GM12878 (cell line): ENCODE measurements around the gene COL2A1. TPM values are rescaled to one million over a fixed set of nuclear protein-coding genes. Genes with fewer than 3 reads are reported as not detected.

ENCODE experiments used
- CBX3 ChIP-seq: fragments of 200-600 bp; sonication (generic); IDR thresholded peaks from 2 replicates; pipeline ENCODE4 v1.6.1; 2016; ENCODE audit warnings: low read depth, borderline replicate concordance
- DPF2 ChIP-seq: fragments of 450-650 bp; IDR thresholded peaks from 2 replicates; pipeline ENCODE4 v1.6.1; 2017; ENCODE audit warnings: mild to moderate bottlenecking
- NBN ChIP-seq: fragments of 450-650 bp; IDR thresholded peaks from 2 replicates; pipeline ENCODE4 v1.6.1; 2016
- RBBP5 ChIP-seq: fragments of 200-600 bp; sonication (generic); conservative IDR thresholded peaks from 2 replicates; pipeline ENCODE4 v1.6.1; 2016
- RELA ChIP-seq: fragments of 450-650 bp; IDR thresholded peaks from 2 replicates; pipeline ENCODE4 v1.8.0; 2014; ENCODE audit warnings: borderline replicate concordance; ENCODE audit not compliant: partially characterized antibody
- STAT1 ChIP-seq: fragments of 450-650 bp; conservative IDR thresholded peaks from 2 replicates; pipeline ENCODE4 v1.6.1; 2014; ENCODE audit warnings: antibody characterized with exemption, mild to moderate bottlenecking
- polyA plus RNA-seq, 11 experiments: library from polyadenylated mRNA; depleted of rRNA in 4 of 11; unstranded in 6 of 11; stranded (reverse) in 5 of 11; fragments of >200 nt; fragmentation: Nextera tagmentation in 4 of 11; fragmentation: Illumina TruSeq in 1 of 11; extraction: Ambion mirVana in 4 of 11; extraction: Trizol in 1 of 11; gene quantifications; 1 replicate in 1 of 11; 2 replicates in 10 of 11; pipeline versions ENCODE4 v1.2.1 to v1.2.3, GENCODE V29; 2011 to 2016; ENCODE audit warnings: inconsistent platforms in 2 of 11, missing spikeins in 2 of 11, low read depth in 1 of 11
- total RNA-seq, 4 experiments: library from RNA; depleted of rRNA in 3 of 4; stranded (reverse); fragments of >200 nt in 3 of 4; fragmentation: Illumina TruSeq in 1 of 4; extraction: Trizol in 1 of 4; gene quantifications; 2 replicates each; pipeline versions ENCODE4 v1.2.1 to v1.2.3, GENCODE V29; 2013 to 2021
- TF ChIP-seq, protein P1 (sequence below): fragments of 450-650 bp; formaldehyde crosslinking; IDR thresholded peaks from 2 replicates; pipeline ENCODE4 v1.4.0; 2022; ENCODE audit warnings: mild to moderate bottlenecking, moderate library complexity
- TF ChIP-seq, protein P2 (sequence below): fragments of 450-650 bp; formaldehyde crosslinking; IDR thresholded peaks from 2 replicates; pipeline ENCODE4 v1.4.0; 2020; ENCODE audit warnings: mild to moderate bottlenecking, moderate library complexity
- TF ChIP-seq, protein P3 (sequence below): IDR thresholded peaks from 2 replicates; pipeline ENCODE4 v1.6.1; 2011; ENCODE audit warnings: borderline replicate concordance, low read depth, mild to moderate bottlenecking, moderate library complexity, mixed read lengths, low read length; ENCODE audit not compliant: insufficient read depth; ENCODE audit errors: extremely low read length
- TF ChIP-seq, protein P4 (sequence below): fragments of 150-350 bp; IDR thresholded peaks from 2 replicates; pipeline ENCODE4 v1.6.1; 2016; ENCODE audit warnings: low read depth, low read length

COL2A1 gene
- total and polyA plus RNA-seq, 10 of the 15 experiments (the other 5 are each of a cell fraction or from before 2014, with no cell fraction given) = 0.06 to 0.67 (median 0.19) TPM; not detected in 1

DNA sequence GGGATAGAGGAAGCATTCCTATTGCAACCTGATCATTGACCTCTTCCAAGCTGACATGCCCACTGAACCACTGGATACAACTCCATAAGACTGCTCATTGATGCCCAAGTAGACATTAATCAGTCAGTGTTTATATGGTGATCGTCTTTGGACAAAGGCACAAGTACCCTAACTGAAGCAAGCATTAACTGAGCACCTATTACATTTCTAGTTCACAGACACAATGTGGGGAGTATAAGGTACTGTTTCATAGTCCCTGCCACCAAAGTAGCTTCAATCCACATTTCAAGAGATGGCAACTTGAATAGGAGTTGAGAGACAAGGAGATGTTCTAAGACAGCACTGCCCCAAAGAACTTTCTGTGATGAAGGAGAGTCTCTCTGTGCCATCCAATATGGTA lies 10.9 kb upstream of the COL2A1 start (continued):
- TF ChIP-seq, protein P1, sequence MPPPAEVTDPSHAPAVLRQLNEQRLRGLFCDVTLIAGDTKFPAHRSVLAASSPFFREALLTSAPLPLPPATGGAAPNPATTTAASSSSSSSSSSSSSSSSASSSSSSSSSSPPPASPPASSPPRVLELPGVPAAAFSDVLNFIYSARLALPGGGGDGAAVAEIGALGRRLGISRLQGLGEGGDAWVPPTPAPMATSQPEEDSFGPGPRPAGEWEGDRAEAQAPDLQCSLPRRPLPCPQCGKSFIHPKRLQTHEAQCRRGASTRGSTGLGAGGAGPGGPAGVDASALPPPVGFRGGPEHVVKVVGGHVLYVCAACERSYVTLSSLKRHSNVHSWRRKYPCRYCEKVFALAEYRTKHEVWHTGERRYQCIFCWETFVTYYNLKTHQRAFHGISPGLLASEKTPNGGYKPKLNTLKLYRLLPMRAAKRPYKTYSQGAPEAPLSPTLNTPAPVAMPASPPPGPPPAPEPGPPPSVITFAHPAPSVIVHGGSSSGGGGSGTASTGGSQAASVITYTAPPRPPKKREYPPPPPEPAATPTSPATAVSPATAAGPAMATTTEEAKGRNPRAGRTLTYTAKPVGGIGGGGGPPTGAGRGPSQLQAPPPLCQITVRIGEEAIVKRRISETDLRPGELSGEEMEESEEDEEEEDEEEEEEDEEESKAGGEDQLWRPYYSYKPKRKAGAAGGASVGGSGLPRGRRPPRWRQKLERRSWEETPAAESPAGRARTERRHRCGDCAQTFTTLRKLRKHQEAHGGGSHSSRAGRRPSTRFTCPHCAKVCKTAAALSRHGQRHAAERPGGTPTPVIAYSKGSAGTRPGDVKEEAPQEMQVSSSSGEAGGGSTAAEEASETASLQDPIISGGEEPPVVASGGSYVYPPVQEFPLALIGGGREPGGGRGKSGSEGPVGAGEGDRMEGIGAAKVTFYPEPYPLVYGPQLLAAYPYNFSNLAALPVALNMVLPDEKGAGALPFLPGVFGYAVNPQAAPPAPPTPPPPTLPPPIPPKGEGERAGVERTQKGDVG (CRISPR knock-in tag) = no peak
- no peak for TF ChIP-seq STAT1
- TF ChIP-seq, protein P2, sequence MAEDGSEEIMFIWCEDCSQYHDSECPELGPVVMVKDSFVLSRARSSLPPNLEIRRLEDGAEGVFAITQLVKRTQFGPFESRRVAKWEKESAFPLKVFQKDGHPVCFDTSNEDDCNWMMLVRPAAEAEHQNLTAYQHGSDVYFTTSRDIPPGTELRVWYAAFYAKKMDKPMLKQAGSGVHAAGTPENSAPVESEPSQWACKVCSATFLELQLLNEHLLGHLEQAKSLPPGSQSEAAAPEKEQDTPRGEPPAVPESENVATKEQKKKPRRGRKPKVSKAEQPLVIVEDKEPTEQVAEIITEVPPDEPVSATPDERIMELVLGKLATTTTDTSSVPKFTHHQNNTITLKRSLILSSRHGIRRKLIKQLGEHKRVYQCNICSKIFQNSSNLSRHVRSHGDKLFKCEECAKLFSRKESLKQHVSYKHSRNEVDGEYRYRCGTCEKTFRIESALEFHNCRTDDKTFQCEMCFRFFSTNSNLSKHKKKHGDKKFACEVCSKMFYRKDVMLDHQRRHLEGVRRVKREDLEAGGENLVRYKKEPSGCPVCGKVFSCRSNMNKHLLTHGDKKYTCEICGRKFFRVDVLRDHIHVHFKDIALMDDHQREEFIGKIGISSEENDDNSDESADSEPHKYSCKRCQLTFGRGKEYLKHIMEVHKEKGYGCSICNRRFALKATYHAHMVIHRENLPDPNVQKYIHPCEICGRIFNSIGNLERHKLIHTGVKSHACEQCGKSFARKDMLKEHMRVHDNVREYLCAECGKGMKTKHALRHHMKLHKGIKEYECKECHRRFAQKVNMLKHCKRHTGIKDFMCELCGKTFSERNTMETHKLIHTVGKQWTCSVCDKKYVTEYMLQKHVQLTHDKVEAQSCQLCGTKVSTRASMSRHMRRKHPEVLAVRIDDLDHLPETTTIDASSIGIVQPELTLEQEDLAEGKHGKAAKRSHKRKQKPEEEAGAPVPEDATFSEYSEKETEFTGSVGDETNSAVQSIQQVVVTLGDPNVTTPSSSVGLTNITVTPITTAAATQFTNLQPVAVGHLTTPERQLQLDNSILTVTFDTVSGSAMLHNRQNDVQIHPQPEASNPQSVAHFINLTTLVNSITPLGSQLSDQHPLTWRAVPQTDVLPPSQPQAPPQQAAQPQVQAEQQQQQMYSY (CRISPR knock-in tag) = no peak
- TF ChIP-seq, protein P3, sequence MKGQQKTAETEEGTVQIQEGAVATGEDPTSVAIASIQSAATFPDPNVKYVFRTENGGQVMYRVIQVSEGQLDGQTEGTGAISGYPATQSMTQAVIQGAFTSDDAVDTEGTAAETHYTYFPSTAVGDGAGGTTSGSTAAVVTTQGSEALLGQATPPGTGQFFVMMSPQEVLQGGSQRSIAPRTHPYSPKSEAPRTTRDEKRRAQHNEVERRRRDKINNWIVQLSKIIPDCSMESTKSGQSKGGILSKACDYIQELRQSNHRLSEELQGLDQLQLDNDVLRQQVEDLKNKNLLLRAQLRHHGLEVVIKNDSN = no peak
- no peak for TF ChIP-seq RBBP5
- no peak for TF ChIP-seq RELA
- no peak for TF ChIP-seq NBN
- no peak for TF ChIP-seq CBX3
- no peak for TF ChIP-seq DPF2
- TF ChIP-seq, protein P4, sequence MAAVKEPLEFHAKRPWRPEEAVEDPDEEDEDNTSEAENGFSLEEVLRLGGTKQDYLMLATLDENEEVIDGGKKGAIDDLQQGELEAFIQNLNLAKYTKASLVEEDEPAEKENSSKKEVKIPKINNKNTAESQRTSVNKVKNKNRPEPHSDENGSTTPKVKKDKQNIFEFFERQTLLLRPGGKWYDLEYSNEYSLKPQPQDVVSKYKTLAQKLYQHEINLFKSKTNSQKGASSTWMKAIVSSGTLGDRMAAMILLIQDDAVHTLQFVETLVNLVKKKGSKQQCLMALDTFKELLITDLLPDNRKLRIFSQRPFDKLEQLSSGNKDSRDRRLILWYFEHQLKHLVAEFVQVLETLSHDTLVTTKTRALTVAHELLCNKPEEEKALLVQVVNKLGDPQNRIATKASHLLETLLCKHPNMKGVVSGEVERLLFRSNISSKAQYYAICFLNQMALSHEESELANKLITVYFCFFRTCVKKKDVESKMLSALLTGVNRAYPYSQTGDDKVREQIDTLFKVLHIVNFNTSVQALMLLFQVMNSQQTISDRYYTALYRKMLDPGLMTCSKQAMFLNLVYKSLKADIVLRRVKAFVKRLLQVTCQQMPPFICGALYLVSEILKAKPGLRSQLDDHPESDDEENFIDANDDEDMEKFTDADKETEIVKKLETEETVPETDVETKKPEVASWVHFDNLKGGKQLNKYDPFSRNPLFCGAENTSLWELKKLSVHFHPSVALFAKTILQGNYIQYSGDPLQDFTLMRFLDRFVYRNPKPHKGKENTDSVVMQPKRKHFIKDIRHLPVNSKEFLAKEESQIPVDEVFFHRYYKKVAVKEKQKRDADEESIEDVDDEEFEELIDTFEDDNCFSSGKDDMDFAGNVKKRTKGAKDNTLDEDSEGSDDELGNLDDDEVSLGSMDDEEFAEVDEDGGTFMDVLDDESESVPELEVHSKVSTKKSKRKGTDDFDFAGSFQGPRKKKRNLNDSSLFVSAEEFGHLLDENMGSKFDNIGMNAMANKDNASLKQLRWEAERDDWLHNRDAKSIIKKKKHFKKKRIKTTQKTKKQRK = no peak
